ENCODE measurements around the gene SHKBP1. TPM values are rescaled to one million over a fixed set of nuclear protein-coding genes. Genes with fewer than 3 reads are reported as not detected.

Gene SHKBP1
- total and polyA plus RNA-seq, 9 of the 15 experiments (the other 6 are each of a cell fraction or from before 2014, with no cell fraction given), result 1.2 to 58.1 (median 22.3) TPM

- TF ChIP-seq RREB1 (CRISPR knock-in tag; IDR thresholded peaks at IDR 0.05), result no peak
- TF ChIP-seq EP400 (IDR thresholded peaks at IDR 0.05), result no peak
- TF ChIP-seq HDAC1 (IDR thresholded peaks at IDR 0.05), result no peak
- no peak for TF ChIP-seq HDAC3 (IDR thresholded peaks at IDR 0.05; ENCODE audit: borderline replicate concordance, partially characterized antibody)
- no peak for TF ChIP-seq CCNT2 (IDR thresholded peaks at IDR 0.05; ENCODE audit: borderline replicate concordance, extremely low read depth, insufficient read length, low read depth, low read length)
- no peak for TF ChIP-seq SP2 (IDR thresholded peaks at IDR 0.05; ENCODE audit: extremely low read depth, low read depth, low read length, poor library complexity, severe bottlenecking)
- TF ChIP-seq ZFP36 (IDR thresholded peaks at IDR 0.05; ENCODE audit: low read depth, low read length, partially characterized antibody), result peak; percentile 68
- no peak for TF ChIP-seq CREB3L1 (IDR thresholded peaks at IDR 0.05; ENCODE audit: borderline replicate concordance, low read depth)
- no peak for TF ChIP-seq GMEB1 (CRISPR knock-in tag; IDR thresholded peaks at IDR 0.05)
- TF ChIP-seq NONO (IDR thresholded peaks at IDR 0.05; ENCODE audit: low read depth in 2 of 2, low read length in 1 of 2), result no peak
- TF ChIP-seq POLR3G (IDR thresholded peaks at IDR 0.05; ENCODE audit: extremely low read depth, insufficient read length, insufficient replicate concordance), result no peak
- no peak for TF ChIP-seq ZNF395 (CRISPR knock-in tag; IDR thresholded peaks at IDR 0.05)
- no peak for TF ChIP-seq ZNF76 (CRISPR knock-in tag; IDR thresholded peaks at IDR 0.05; ENCODE audit: borderline replicate concordance)
- TF ChIP-seq DMBX1 (CRISPR knock-in tag; IDR thresholded peaks at IDR 0.05; ENCODE audit: borderline replicate concordance), result no peak
These were observed 27.5 kb upstream of the SHKBP1 start (continued) for GRCh38 chr19:40549007-40549708.

Measured in K562 (cell line).